OCI-LY1 (cell line): ENCODE results near the gene SLC1A2.

Experiments used
- H2AFZ ChIP-seq: fragments of 200-600 bp; sonication (generic), shearing (Covaris generic); 2 replicates; pipeline ENCODE4 v1.6.0; 2014; ENCODE audit warnings: antibody characterized with exemption, mild to moderate bottlenecking, low read length
- H3F3A ChIP-seq: fragments of 200-600 bp; sonication (generic), shearing (Covaris generic); 2 replicates; pipeline ENCODE4 v1.6.0; 2014; ENCODE audit warnings: mild to moderate bottlenecking, antibody characterized with exemption, low read length, moderate library complexity; ENCODE audit not compliant: insufficient read depth
- H3K27ac ChIP-seq: fragments of 200-600 bp; sonication (generic); 2 replicates; pipeline ENCODE4 v1.5.1; 2014; ENCODE audit warnings: low read length, mixed run types, mild to moderate bottlenecking, low read depth; ENCODE audit not compliant: poor library complexity, severe bottlenecking
- H3K27me3 ChIP-seq: fragments of 200-600 bp; sonication (generic); 2 replicates; pipeline ENCODE4 v1.6.0; 2014; ENCODE audit warnings: antibody characterized with exemption, mild to moderate bottlenecking, low read length, moderate library complexity; ENCODE audit not compliant: insufficient read depth
- H3K36me3 ChIP-seq: fragments of 200-600 bp; sonication (generic); 2 replicates; pipeline ENCODE4 v1.6.1; 2014; ENCODE audit warnings: mild to moderate bottlenecking, antibody characterized with exemption, low read length, moderate library complexity, mixed read lengths; ENCODE audit not compliant: insufficient read depth
- H3K4me1 ChIP-seq: fragments of 200-600 bp; sonication (generic); 2 replicates; pipeline ENCODE4 v1.5.1; 2014; ENCODE audit warnings: mild to moderate bottlenecking, low read length, moderate library complexity; ENCODE audit not compliant: insufficient read depth, severe bottlenecking
- H3K4me2 ChIP-seq: fragments of 200-600 bp; sonication (generic), shearing (Covaris generic); 2 replicates; pipeline ENCODE4 v1.6.1; 2014; ENCODE audit warnings: low read length
- H3K4me3 ChIP-seq: fragments of 200-600 bp; sonication (generic); 2 replicates; pipeline ENCODE4 v1.5.1; 2014; ENCODE audit warnings: low read length, low read depth, mild to moderate bottlenecking, mixed read lengths; ENCODE audit not compliant: poor library complexity, severe bottlenecking
- H3K79me2 ChIP-seq: fragments of 200-600 bp; shearing (Covaris generic); 2 replicates; pipeline ENCODE4 v1.6.1; 2016; ENCODE audit warnings: mixed run types, low read length, mixed read lengths; ENCODE audit not compliant: insufficient read depth
- H3K9ac ChIP-seq: fragments of 200-600 bp; sonication (generic), shearing (Covaris generic); 2 replicates; pipeline ENCODE4 v1.6.1; 2014; ENCODE audit warnings: mild to moderate bottlenecking, low read length, mixed read lengths
- H3K9me2 ChIP-seq: fragments of 200-600 bp; sonication (generic), shearing (Covaris generic); 2 replicates; pipeline ENCODE4 v1.6.1; 2014; ENCODE audit warnings: low read depth, mild to moderate bottlenecking, low read length, mixed read lengths
- H3K9me3 ChIP-seq: fragments of 200-600 bp; shearing (Covaris generic); 2 replicates; pipeline ENCODE4 v1.6.1; 2014; ENCODE audit warnings: low read length, mixed read lengths
- H4K20me1 ChIP-seq: fragments of 200-600 bp; sonication (generic), shearing (Covaris generic); 2 replicates; pipeline ENCODE4 v1.6.0; 2016; ENCODE audit warnings: mild to moderate bottlenecking, low read length; ENCODE audit not compliant: insufficient read depth
- CTCF ChIP-seq: fragments of 200-600 bp; sonication (generic), shearing (Covaris generic); IDR thresholded peaks from 2 replicates; pipeline ENCODE4 v1.5.1; 2017; ENCODE audit warnings: mild to moderate bottlenecking, antibody characterized with exemption, low read length, moderate library complexity, mixed read lengths
- EZH2 ChIP-seq: fragments of 200-600 bp; sonication (generic), shearing (Covaris generic); IDR thresholded peaks from 2 replicates; pipeline ENCODE4 v1.8.0; 2017; ENCODE audit warnings: borderline replicate concordance, mixed run types, mild to moderate bottlenecking, antibody characterized with exemption, low read length, moderate library complexity, mixed read lengths

SLC1A2 gene

DNA sequence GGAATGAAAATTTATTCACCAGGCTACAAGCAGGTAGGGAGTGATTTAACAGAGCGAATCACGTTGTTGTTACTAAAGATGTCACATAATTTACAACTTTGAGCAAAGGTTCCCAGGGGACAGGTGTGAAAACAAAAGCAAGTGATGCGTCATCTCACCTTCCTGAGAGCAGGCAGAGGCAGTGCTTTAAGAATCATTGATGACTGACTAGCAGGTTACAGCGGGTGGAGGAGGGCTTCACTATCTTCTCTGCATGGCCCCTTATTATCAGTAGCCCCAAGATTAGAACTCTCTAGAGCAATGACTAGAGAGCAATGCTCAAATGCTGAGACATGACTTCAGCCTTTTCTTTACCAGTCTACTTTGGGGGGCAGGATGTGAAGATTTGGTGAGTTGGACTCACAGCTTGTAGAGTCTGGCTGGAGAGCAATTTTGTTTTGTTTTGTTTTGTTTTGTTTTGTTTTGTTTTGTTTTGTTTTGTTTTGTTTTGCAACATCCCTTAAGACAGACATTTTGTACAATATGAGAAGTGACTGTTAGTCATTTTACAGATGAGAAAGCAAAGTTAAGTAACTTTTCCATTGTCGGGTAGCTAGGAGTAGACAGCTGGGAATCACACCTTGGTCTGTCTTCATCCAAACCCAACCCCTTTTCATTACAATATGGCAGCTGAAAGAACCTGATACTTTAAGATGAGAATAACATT lies 84.8 kb downstream of the SLC1A2 start:
- Histone ChIP-seq H3K4me2 (no peak overlapping the region), H3K27ac (no peak overlapping the region), H3F3A (no peaks in the 10 kb centered on the region)

GRCh38 chr11:35332524-35332923 lies 86.8 kb downstream of the SLC1A2 start:
- H3K79me2 ChIP-seq, result no peaks in the 10 kb centered on the region
- H3K4me1 ChIP-seq, result no peaks in the 10 kb centered on the region
- H3K36me3 ChIP-seq, result no peaks in the 10 kb centered on the region
- H3K27ac ChIP-seq, result no peak overlapping the region
- H3F3A ChIP-seq, result no peaks in the 10 kb centered on the region
- no peak overlapping the region for H3K4me3 ChIP-seq
- H3K9me2 ChIP-seq, result no peaks in the 10 kb centered on the region
- no peak overlapping the region for H3K9ac ChIP-seq
- H2AFZ ChIP-seq, result no peak overlapping the region
- H3K9me3 ChIP-seq, result no peaks in the 10 kb centered on the region
- no peak overlapping the region for H3K4me2 ChIP-seq
- no peaks in the 10 kb centered on the region for H4K20me1 ChIP-seq
- no peaks in the 10 kb centered on the region for H3K27me3 ChIP-seq
- TF ChIP-seq CTCF (no peak), EZH2 (no peak)

More for the DNA sequence above, 84.8 kb downstream of the SLC1A2 start:
- Histone ChIP-seq H4K20me1 (no peaks in the 10 kb centered on the region), H3K9me2 (no peaks in the 10 kb centered on the region), H3K9ac (no peak overlapping the region), H2AFZ (no peak overlapping the region), H3K36me3 (no peaks in the 10 kb centered on the region), H3K4me1 (no peaks in the 10 kb centered on the region), H3K79me2 (no peaks in the 10 kb centered on the region), H3K4me3 (no peak overlapping the region), H3K9me3 (no peaks in the 10 kb centered on the region), H3K27me3 (no peaks in the 10 kb centered on the region)
- TF ChIP-seq CTCF (no peak), EZH2 (no peak)

DNA sequence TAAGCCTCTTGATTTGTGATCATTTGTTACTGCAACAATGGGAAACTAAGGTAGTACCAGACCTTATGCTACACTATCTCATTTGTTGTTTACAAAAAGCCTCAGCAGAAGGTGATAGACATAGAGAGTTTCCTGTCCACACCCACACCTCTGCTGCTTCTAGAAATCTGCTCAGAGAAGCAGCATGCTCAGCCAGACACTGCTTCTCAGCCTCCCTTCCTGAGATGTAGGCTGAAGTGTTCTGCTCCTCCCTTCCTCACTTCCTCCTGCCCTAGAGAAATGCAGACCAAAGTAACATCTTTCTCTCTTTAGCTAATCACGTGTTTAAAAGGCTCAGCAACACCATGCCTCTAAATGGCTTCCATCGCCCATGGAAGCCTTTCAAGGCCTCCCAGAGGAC lies 88.4 kb downstream of the SLC1A2 start:
- H3K79me2 ChIP-seq, result no peaks in the 10 kb centered on the region
- no peaks in the 10 kb centered on the region for H3K9me2 ChIP-seq
- H3K9ac ChIP-seq, result no peak overlapping the region
- no peaks in the 10 kb centered on the region for H3K36me3 ChIP-seq
- H3K27ac ChIP-seq, result no peak overlapping the region
- no peak overlapping the region for H2AFZ ChIP-seq
- H4K20me1 ChIP-seq, result no peaks in the 10 kb centered on the region
- H3K4me3 ChIP-seq, result no peak overlapping the region
- H3K4me1 ChIP-seq, result no peaks in the 10 kb centered on the region
- H3K27me3 ChIP-seq, result no peaks in the 10 kb centered on the region
- H3F3A ChIP-seq, result no peaks in the 10 kb centered on the region
- TF ChIP-seq EZH2, result no peak
- no peak for TF ChIP-seq CTCF
- H3K9me3 ChIP-seq, result no peaks in the 10 kb centered on the region
- H3K4me2 ChIP-seq, result no peak overlapping the region
